Measurements from ENCODE around the gene DCC.

- TF ChIP-seq EZH2phosphoT487 (IDR thresholded peaks at IDR 0.05; ENCODE audit: insufficient read depth, low read depth) (no peak), EZH2 (IDR thresholded peaks at IDR 0.05; ENCODE audit: insufficient read depth, poor library complexity, severe bottlenecking) (no peak)
Measured at GRCh38 chr18:52451256-52451655, 111.3 kb downstream of the DCC start.
